Neural progenitor cell (in vitro differentiated cells): ENCODE results near the gene YBX1.

ENCODE experiments used
- CTCF ChIP-seq: fragments of 200-600 bp; sonication (generic); IDR thresholded peaks from 2 replicates; pipeline ENCODE4 v1.5.1; 2017; ENCODE audit warnings: antibody characterized with exemption, mild to moderate bottlenecking
- EZH2 ChIP-seq: fragments of 200-600 bp; sonication (generic); IDR thresholded peaks from 2 replicates; pipeline ENCODE4 v1.6.1; 2017; ENCODE audit warnings: antibody characterized with exemption, mild to moderate bottlenecking, moderate library complexity
- EZH2phosphoT487 ChIP-seq: fragments of 200-600 bp; sonication (generic); IDR thresholded peaks from 2 replicates; pipeline ENCODE4 v1.6.1; 2017; ENCODE audit warnings: antibody characterized with exemption

- no peak for TF ChIP-seq CTCF
- no peak for TF ChIP-seq EZH2phosphoT487
- TF ChIP-seq EZH2 = no peak
Measured at GRCh38 chr1:42691157-42691498, 8.9 kb downstream of the YBX1 start.
